GM12878 (cell line): ENCODE results near the gene NRG2. TPM values are rescaled to one million over a fixed set of nuclear protein-coding genes. Genes with fewer than 3 reads are reported as not detected.

Experiments
- ATAC-seq: fragments of 200-7000 bp; cut with Tn5 transposase; 3 replicates; pipeline ENCODE4 v1.9.1; 2020; ENCODE audit warnings: mild to moderate bottlenecking, moderate library complexity
- BruUV-seq: library from RNA; stranded (reverse); fragments of 400-500 nt; replicated peaks from 2 replicates; lab custom pipeline; 2021; lab: Mats Ljungman, UMichigan
- CTCF ChIA-PET: fragments of 300-600 bp; sonication (Branson Sonifier 250); formaldehyde crosslinking; extraction: SDS; loops from one replicate; lab custom pipeline; 2021; ENCODE audit warnings: inconsistent platforms; lab: Yijun Ruan, JAX
- POLR2A ChIA-PET: fragments of 350-600 bp; formaldehyde crosslinking; extraction: SDS; loops from one replicate; lab custom pipeline; 2021; ENCODE audit warnings: inconsistent platforms; lab: Charles Lee
- RAD21 ChIA-PET: fragments of 300-600 bp; sonication (Branson Sonifier 250); formaldehyde crosslinking; loops from one replicate; lab custom pipeline; 2023; ENCODE audit warnings: antibody characterized with exemption; ENCODE audit not compliant: unreplicated experiment; lab: Charles Lee
- SMC1A ChIA-PET: fragments of 300-600 bp; sonication (Branson Sonifier 250); formaldehyde crosslinking; loops from one replicate; lab custom pipeline; 2023; ENCODE audit not compliant: unreplicated experiment, uncharacterized antibody; lab: Charles Lee
- DNase-seq: peaks from one replicate; pipeline ENCODE4 v3.0.0-alpha.2; 2011; ENCODE audit warnings: low read depth, low spot score
- FAIRE-seq: peaks from 3 replicates; lab custom pipeline; 2011; peaks lifted over from hg19 to GRCh38; lab: Jason Lieb, UNC
- H2AFZ ChIP-seq: 2 replicates; pipeline ENCODE4 v1.6.0; 2011; ENCODE audit warnings: low read depth, low read length, control low read depth; ENCODE audit not compliant: control insufficient read depth
- H3K27ac ChIP-seq: 2 replicates; pipeline ENCODE4 v1.5.1; 2011; ENCODE audit warnings: control low read depth; ENCODE audit not compliant: control insufficient read depth, insufficient read depth
- H3K27me3 ChIP-seq, 2 experiments: replicated peaks in 1 of 2; 2 replicates each; pipeline versions ENCODE4 v1.6.0 to v1.6.1; 2011; ENCODE audit warnings: low read length in 1 of 2; ENCODE audit not compliant: control insufficient read depth in 2 of 2, insufficient read depth in 2 of 2
- H3K36me3 ChIP-seq, 2 experiments: 2 replicates each; pipeline ENCODE4 v1.5.1; 2011; ENCODE audit warnings: low read length in 1 of 2; ENCODE audit not compliant: control insufficient read depth in 2 of 2, insufficient read depth in 2 of 2
- H3K4me1 ChIP-seq: 2 replicates; pipeline ENCODE4 v1.6.1; 2011; ENCODE audit warnings: mild to moderate bottlenecking, low read length, moderate library complexity, mixed read lengths; ENCODE audit not compliant: control insufficient read depth, insufficient read depth
- H3K4me2 ChIP-seq: 2 replicates; pipeline ENCODE4 v1.6.0; 2011; ENCODE audit warnings: control low read depth; ENCODE audit not compliant: control insufficient read depth, insufficient read depth
- H3K4me3 ChIP-seq: fragments of 200-600 bp; sonication (generic); 2 replicates; pipeline ENCODE4 v1.5.1; 2016
- H3K79me2 ChIP-seq: 2 replicates; pipeline ENCODE4 v1.6.0; 2011; ENCODE audit warnings: low read length; ENCODE audit not compliant: control insufficient read depth, insufficient read depth
- H3K9ac ChIP-seq: 2 replicates; pipeline ENCODE4 v1.8.0; 2011; ENCODE audit warnings: low read length, control low read depth, mixed read lengths; ENCODE audit not compliant: control insufficient read depth, insufficient read depth
- H3K9me3 ChIP-seq: replicated peaks from 3 replicates; pipeline ENCODE4 v1.5.1; 2011; ENCODE audit warnings: mild to moderate bottlenecking, low read length; ENCODE audit not compliant: control insufficient read depth, insufficient read depth
- H4K20me1 ChIP-seq: 2 replicates; pipeline ENCODE4 v1.6.0; 2011; ENCODE audit not compliant: control insufficient read depth, insufficient read depth
- CUX1 ChIP-seq: IDR thresholded peaks from 2 replicates; pipeline ENCODE4 v1.6.1; 2012; ENCODE audit warnings: improper control_type of control experiment, low read depth, low read length; ENCODE audit not compliant: insufficient replicate concordance
- MYB ChIP-seq: fragments of 150-350 bp; IDR thresholded peaks from 2 replicates; pipeline ENCODE4 v1.6.1; 2014; ENCODE audit warnings: mild to moderate bottlenecking, low read depth, low read length, borderline replicate concordance
- RELA ChIP-seq: fragments of 450-650 bp; IDR thresholded peaks from 2 replicates; pipeline ENCODE4 v1.8.0; 2014; ENCODE audit warnings: borderline replicate concordance; ENCODE audit not compliant: partially characterized antibody
- ZSCAN29 ChIP-seq: fragments of 450-650 bp; IDR thresholded peaks from 2 replicates; pipeline ENCODE4 v1.6.1; 2017; ENCODE audit warnings: mild to moderate bottlenecking, moderate library complexity
- WGBS: methylation state at CpG from one replicate; pipeline ENCODE4 v1.1.6; 2016; ENCODE audit warnings: low lambda C conversion rate; ENCODE audit not compliant: insufficient replicate concordance, insufficient coverage; ENCODE audit errors: missing lambda C conversion rate; 5-methylcytosine and 5-hydroxymethylcytosine counted together
- in situ Hi-C: fragments of 300-500 bp; cut with MboI; formaldehyde crosslinking; loops from 9 replicates; pipeline ENCODE4 v1.14.3; 2018; ENCODE audit warnings: mixed read lengths
- intact Hi-C: fragments of 100-400 bp; cut with micrococcal nuclease; formaldehyde crosslinking; loops from one replicate; pipeline ENCODE4 v1.14.2; 2022; ENCODE audit not compliant: unreplicated experiment
- polyA plus RNA-seq, 11 experiments: library from polyadenylated mRNA; depleted of rRNA in 4 of 11; unstranded in 6 of 11; stranded (reverse) in 5 of 11; fragments of >200 nt; fragmentation: Nextera tagmentation in 4 of 11; fragmentation: Illumina TruSeq in 1 of 11; extraction: Ambion mirVana in 4 of 11; extraction: Trizol in 1 of 11; gene quantifications; 1 replicate in 1 of 11; 2 replicates in 10 of 11; pipeline versions ENCODE4 v1.2.1 to v1.2.3, GENCODE V29; 2011 to 2016; ENCODE audit warnings: inconsistent platforms in 2 of 11, missing spikeins in 2 of 11, low read depth in 1 of 11
- total RNA-seq, 4 experiments: library from RNA; depleted of rRNA in 3 of 4; stranded (reverse); fragments of >200 nt in 3 of 4; fragmentation: Illumina TruSeq in 1 of 4; extraction: Trizol in 1 of 4; gene quantifications; 2 replicates each; pipeline versions ENCODE4 v1.2.1 to v1.2.3, GENCODE V29; 2013 to 2021
- TF ChIP-seq, protein P1 (sequence below): fragments of 450-650 bp; IDR thresholded peaks from 2 replicates; pipeline ENCODE4 v1.6.1; 2014; ENCODE audit warnings: mild to moderate bottlenecking

The NRG2 gene
- total and polyA plus RNA-seq, 10 of the 15 experiments (the other 5 are each of a cell fraction or from before 2014, with no cell fraction given): 0.10 to 21.7 (median 9.6) TPM

GRCh38 chr5:139822553-139823425 lies 220.3 kb downstream of the NRG2 start:
- POLR2A ChIA-PET: no interaction called here
- intact Hi-C loops: no loop called here
- TF ChIP-seq CUX1: no peak
- no peak for TF ChIP-seq ZSCAN29
- no peak for TF ChIP-seq MYB
- TF ChIP-seq RELA: no peak
- TF ChIP-seq, protein P1, sequence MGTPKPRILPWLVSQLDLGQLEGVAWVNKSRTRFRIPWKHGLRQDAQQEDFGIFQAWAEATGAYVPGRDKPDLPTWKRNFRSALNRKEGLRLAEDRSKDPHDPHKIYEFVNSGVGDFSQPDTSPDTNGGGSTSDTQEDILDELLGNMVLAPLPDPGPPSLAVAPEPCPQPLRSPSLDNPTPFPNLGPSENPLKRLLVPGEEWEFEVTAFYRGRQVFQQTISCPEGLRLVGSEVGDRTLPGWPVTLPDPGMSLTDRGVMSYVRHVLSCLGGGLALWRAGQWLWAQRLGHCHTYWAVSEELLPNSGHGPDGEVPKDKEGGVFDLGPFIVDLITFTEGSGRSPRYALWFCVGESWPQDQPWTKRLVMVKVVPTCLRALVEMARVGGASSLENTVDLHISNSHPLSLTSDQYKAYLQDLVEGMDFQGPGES: no peak
- TF ChIP-seq, all 136 proteins: peak for 0
- Histone ChIP-seq H3K9ac (no peak overlapping the region), H3K79me2 (no peaks in the 10 kb centered on the region), H3K27ac (no peak overlapping the region), H3K4me2 (no peak overlapping the region), H3K4me1 (no peaks in the 10 kb centered on the region), H4K20me1 (no peaks in the 10 kb centered on the region; the same call in 1 of the 2 replicates), H3K9me3 (no peaks in the 10 kb centered on the region; the same call in 2 of the 3 replicates), H2AFZ (no peak overlapping the region), H3K4me3 (no peak overlapping the region), H3K27me3 (peaks cover 2 to 10% of the 10 kb centered on the region in 2 experiments; a peak in 3 of 4 replicates), H3K36me3 (no peaks in the 10 kb centered on the region)
- BruUV-seq: no TSS peak
- ChIA-PET CTCF (interaction anchor here (1.5 kb wide), 1 partner anchor 35 kb away, joined by 6 read pairs; no protein-coding TSS in a partner anchor), RAD21 (no interaction called here), SMC1A (no interaction called here)
- FAIRE-seq (no peak), ATAC-seq (no peak), DNase-seq (no peak)
- 26% methylated on average over 25 of the region's 25 CpGs for WGBS
- in situ Hi-C loops: no loop called here
